Mesenteric fat pad (tissue), 1 donor: ENCODE measurements around the gene SELP. TPM values are rescaled to one million over a fixed set of nuclear protein-coding genes. Genes with fewer than 3 reads are reported as not detected.
"Not testable (repeated sequence)": the region's sequence is repeated elsewhere in the genome, so short reads cannot be mapped to it uniquely, and the experiment has no call there.

Experiments used
- DNase-seq: peaks from one replicate; pipeline ENCODE4 v3.0.0-alpha.2; 2020; ENCODE audit warnings: low spot score
- long read RNA-seq: library from polyadenylated mRNA; unstranded; transcript quantifications from one replicate; pipeline ENCODE4 v2.0.0, GENCODE V29; 2020
- total RNA-seq: library from RNA; stranded (reverse); fragmentation: NEBNext Ultra II Directional; extraction: Animal tissue kit (Norgen Biotek cat#: 25700); gene quantifications from one replicate; pipeline ENCODE4 v1.2.1, GENCODE V29; 2021
- donor health status: DM: yes; HTN: yes; CAD: no.

Gene SELP
- 13.4 TPM for total RNA-seq
- long read RNA-seq, transcript SELP-201 (17 exons, 3,142 nt): major isoform, 9 of 35 reads
- long read RNA-seq, partial matches to known transcripts: 10 of 35 reads
- long read RNA-seq, other reads (novel, unspliced or antisense): 16 of 35 reads

DNA sequence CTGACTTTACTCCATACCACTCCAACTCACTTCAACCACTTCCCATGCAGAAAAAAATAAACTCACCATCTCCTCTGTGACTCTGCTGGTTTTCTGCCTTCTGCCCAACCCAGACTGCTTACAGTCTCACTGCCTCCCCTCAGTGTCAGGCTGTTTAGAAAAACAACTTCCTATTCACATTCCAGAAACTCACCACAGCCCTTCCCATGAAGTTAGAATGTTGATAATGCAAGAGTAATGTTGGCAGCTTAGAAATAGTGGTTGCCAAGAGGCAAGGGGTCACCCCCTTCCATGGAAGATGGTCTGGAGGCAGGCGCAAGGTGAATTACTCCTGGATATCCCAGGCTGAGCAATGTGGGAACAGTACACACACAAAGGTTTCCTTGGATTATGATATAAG is at the start of gene SELP:
Gene SELP (minus strand): TSS at position 119 of the 400 bp plus-strand sequence. CDS start 50 bp downstream, at position 69.
- no peak for DNase-seq

DNA sequence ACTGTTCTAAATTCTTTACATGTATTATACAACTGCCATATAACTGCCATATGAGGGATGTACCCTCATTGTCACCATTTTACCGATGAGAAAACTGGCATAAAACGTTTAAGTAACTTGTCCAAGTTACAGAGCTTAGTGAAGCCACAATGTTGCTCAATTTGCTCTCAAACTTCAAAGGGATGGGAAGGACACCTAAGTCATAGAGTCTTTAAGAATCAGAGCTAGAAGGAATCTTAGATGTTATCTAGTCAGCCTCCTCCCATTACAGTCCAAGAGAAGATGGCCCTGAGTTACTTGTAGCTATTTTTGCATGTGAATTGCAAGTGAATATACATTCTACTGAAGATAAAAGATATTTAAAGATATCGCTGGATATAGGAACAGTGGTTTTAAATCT is 49.8 kb upstream of the SELP start:
- no peak for DNase-seq

DNA sequence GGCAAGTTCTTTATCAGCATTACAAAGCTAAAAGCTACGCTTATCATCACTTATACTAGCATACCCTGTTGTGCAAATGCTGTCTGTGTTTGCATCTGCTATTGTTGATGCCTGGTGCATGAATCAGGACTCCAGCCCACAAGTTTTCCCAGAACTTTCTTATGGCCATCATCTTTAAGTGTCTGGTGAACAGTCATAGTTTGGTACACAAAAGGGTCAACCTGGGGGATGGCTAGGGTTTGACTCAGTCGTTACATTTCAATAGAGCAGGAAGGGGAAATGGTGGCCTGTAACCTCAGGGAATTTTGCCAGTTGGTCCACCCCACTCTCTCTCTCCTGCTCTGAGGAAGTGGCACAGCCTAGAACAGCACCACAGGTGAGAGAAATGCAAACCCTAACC is 46.1 kb upstream of the SELP start:
- no peak for DNase-seq

DNA sequence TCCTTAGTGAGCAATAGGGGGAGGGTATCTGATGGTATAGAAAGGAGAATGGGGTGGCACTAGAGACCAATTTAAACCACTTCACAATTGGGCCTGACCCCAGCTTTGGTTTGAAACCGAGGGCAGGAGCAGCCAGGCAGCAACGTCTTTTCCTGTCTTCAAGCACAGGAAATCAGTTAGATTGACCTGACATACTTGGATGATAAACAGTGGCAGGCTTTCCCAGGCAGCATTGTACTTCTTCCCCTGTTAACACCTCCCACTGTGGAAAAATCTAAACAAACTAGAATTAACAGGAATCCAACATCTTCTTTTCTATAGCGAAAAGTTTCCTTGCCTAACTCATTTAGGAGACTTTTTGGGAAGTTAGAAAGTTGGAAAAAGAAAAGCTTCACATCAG is 40.9 kb upstream of the SELP start:
- DNase-seq: no peak

DNA sequence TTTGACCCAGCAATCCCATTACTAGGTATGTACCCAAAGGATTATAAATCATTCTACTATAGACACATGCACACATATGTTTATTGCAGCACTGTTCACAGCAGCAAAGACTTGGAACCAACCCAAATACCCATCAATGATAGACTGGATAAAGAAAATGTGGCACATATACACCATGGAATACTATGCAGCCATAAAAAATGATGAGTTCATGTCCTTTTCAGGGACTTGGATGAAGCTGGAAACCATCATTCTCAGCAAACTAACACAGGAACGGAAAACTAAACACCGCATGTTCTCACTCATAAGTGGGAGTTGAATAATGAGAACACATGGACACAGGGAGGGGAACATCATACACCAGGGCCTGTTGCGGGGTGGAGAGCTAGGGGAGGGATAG is 40.3 kb upstream of the SELP start:
- not testable (repeated sequence) for DNase-seq

DNA sequence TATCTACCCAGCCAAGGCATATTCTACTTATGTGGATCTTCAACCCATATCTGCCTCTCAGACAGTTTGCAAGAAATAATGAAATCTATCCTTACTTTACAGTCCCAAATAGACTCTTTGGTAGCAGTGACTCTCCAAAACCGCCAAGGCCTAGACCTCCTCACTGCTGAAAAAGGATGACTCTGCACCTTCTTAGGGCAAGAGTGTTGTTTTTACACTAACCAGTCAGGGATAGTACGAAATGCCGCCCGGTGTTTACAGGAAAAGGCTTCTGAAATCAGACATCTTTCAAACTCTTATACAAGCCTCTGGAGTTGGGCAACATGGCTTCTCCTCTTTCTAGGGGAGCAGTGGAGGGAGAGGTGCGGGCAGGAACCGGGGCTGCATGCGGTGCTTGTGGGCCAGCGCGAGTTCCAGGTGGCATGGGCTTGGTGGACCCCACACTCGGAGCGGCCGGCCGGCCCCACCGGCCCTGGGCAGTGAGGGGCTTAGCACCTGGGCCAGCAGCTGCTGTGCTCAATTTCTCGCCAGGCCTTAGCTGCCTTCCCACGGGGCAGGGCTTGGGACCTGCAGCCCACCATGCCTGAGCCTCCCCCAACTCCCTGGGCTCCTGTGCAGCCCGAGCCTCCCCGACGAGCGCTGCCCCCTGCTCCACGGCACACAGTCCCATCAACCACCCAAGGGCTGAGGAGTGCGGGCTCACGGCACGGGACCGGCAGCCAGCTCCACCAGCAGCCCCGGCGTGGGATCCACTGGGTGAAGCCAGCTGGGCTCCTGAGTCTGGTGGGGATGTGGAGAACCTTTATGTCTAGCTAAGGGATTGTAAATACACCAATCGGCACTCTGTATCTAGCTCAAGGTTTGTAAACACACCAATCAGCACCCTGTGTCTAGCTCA is 38.0 kb upstream of the SELP start:
- DNase-seq: not testable (repeated sequence)

DNA sequence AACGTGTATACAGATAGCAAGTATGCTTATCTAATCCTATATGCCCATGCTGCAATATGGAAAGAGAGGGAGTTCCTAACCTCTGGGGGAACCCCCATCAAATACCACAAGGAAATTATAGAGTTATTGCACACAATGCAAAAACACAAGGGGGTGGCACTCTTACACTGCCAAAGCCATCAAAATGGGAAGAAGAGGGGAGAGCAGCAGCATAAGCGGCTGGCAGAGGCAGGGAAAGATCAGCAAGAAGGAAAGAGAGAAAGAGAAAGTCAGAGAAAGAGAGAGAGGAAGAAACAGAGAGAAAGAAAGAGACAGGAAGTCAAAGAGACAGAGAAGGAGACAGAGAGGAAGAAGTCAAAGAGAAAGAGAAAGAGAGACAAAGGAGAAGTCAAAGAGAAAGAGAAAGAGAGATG is 37.3 kb upstream of the SELP start:
- not testable (repeated sequence) for DNase-seq

DNA sequence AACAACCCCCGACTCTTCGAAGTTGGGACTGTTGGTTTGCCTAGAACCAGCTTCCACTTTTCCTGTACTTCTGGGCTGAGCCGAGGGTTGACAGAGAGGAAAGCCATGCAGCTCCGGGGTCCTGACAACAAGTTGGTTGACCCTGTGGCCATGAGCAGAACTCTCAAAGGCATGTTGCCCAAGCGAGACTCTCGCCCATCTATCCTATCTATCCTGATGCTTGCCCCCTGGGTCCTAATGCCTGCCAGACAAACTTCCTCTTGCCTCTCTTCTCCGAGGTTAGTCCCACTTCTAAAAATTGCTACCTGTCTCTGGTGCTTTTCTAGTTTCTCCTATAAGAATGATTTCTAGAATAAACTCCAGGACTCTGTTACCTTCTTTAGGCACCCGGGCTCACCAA is 32.8 kb upstream of the SELP start:
- not testable (repeated sequence) for DNase-seq

DNA sequence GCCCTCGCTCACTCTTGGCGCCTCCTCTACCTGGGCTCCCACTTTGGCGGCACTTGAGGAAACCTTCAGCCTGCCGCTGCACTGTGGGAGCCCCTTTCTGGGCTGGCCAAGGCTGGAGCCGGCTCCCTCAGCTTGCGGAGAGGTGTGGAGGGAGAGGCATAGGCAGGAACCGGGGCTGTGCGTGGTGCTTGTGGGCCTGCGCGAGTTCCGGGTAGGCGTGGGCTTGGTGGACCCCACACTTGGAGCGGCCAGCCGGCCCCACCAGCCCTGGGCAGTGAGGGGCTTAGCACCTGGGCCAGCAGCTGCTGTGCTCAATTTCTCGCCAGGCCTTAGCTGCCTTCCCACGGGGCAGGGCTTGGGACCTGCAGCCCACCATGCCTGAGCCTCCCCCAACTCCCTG is 31.1 kb upstream of the SELP start:
- DNase-seq: not testable (repeated sequence)

DNA sequence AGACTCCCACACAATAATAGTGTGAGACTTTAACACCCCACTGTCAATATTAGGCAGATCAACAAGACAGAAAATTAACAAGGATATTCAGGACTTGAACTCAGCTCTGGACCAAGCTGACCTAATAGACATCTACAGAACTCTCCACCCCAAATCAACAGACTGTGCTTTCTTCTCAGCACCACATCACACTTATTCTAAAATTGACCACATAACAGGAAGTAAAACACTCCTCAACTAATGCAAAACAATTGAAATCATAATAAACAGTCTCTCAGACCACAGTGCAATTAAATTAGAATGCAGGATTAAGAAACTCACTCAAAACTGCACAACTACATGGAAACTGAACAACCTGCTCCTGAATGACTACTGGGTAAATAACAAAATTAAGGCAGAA is 28.9 kb upstream of the SELP start:
- DNase-seq: not testable (repeated sequence)

DNA sequence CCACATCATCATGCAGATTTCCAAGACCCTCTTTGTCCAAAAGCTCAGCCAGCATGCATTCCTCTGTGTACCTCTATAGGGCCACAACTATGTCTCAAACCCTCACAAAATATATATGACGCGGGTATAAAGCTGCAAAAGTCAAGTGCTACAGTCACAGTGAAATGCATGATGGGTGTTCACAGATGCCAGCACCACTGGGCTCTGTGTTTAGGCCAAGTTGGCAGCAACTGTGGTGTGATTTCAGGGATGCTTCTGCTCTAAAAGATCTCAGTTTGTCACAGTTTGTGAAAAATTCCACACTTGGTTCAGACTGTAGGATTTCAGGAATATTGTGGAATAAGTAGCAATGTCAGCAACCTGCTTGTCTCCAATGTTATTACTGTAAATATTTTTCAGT is 23.9 kb upstream of the SELP start:
- no peak for DNase-seq

DNA sequence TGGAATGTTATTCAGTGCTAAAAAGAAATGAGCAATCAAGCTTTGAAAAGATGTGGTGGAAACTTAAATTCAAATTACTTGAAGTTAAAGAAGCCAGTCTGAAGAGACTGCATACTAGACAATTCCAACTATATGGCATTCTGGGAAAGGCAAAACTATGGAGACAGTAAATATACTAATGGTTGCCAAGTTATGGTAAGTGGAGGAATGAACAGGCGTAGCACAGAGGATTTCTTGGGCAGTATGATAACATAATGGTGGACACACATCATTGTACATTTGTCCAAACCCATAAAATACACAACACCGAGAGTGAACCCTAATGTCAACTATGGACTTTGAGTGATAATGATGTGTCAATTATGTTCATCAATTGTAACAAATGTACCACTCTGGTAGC is 21.1 kb upstream of the SELP start:
- DNase-seq: no peak

DNA sequence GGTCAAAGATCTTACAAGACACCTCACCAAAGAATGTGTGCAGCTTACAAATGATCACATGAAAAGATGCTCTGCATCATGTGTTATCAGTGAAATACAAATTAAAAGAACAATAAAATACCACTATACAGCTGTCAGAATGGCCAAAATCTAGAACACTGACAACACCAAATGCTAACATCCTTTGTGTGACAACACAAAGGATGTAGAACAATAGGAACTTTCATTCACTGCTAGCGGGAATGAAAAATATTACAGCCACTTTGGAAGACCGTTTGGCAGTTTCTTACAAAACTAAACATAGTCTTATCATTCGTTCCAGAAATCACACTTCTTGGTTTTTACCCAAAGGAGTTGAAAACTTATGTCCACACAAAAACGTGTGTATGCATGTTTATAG is 20.6 kb upstream of the SELP start:
- DNase-seq: no peak

DNA sequence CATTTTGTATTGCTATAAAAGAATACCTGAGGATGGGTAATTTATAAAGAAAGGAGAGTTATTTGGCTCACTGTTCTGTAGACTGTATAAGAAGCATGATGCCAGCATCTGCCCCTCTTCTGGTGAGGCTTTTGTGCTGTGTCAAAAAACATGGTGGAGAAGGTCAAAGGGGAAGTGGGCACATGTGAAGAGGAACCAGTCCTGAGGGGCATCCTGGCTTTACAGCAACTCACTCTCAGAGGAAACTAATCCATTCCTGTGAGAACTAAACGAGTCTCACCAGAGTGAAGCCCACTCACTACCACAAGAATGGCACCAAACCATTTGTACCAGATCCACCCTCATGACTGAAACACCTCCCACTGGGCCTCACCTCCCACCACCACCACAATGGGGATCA is 18.8 kb upstream of the SELP start:
- DNase-seq: no peak

DNA sequence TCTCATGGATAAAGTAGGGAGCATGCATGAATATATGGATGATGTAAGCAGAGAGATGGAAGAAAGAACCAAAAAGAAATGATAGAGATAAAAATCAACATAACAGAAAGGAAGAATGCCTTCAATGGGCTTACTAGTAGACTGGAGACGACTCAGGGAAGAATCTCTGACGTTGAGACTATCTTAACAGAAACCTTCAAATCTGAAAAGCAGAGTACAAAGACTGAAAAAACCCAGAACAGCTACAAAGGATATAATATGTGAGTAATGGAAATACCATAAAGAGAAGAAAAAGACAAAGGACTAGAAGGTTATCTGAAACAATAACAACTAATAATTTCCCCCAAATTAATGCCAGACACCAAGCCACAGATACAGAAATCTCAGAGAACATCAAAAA is 18.3 kb upstream of the SELP start:
- no peak for DNase-seq

DNA sequence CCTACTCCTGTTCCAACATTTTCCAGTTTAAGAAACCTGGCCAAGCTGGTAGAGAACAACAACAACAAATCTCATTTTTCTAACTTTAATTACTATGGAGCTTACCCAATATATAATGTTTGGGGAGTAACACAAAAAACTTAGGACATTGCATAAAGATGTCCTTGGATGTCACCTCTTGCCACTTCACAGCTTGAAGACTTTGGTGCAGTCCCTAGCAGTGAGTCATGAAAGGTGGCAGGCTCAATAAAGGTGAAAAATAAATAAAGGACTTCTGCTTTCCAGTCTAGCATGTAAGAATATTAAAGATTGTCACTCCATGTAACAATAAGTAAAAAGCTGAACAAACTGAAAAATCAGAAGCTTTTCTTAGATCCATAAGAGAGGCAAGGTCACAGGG is 17.6 kb upstream of the SELP start:
- no peak for DNase-seq

DNA sequence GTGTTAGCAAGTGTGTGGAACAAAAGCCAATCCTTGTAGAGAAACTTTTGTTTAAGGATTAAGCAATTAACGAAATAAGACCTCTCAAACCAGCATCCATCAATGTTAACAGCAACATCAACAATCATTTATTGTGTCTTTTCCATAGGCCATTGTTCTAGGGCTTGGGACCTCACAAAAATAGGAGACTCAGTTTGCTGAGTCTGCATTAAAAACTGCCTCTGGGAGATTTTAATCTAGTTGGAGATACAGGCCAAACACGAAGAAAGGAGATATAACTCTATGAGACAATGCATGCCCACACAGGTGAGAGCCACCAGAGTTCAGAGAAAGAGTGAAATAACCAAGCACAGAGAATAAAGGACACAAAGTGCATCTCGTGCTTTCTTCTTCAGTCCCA is 14.4 kb upstream of the SELP start:
- no peak for DNase-seq

DNA sequence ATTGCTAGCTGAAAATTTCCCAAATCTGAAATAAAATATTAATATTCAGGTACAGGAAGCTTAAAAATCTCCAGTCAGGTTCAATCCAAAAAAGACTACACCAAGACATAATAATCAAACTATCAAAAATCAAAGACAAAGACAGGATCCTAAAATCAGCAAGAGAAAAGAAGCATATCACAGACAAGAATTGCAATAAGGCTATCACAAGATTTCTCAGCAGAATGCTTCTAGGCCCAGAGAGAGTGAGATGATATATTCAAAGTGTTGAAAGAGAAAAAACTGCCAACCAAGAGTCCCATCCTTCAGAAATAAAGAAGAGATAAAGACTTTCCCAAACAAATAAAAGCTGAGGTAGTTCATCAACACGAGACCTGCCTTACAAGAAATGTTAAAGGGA is 5.0 kb upstream of the SELP start:
- no peak for DNase-seq

DNA sequence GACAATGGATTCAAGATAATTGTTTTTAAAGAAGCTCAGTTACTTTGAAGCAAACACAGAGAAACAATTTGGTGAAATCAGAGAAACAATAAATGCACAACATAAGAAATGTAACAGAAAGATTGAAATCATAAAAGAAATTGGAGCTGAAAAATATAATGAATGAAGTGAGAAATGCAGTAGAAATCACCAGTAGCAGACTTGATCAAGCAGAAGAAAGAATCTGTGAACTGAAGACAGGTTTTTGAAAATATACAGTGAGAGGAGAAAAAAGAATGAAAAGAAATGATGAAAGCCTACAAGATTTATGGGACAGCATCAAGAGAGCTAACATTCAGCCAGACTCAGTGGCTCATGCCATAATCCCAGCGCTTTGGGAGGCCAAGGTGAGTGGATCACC is 4.2 kb upstream of the SELP start:
- DNase-seq: no peak

DNA sequence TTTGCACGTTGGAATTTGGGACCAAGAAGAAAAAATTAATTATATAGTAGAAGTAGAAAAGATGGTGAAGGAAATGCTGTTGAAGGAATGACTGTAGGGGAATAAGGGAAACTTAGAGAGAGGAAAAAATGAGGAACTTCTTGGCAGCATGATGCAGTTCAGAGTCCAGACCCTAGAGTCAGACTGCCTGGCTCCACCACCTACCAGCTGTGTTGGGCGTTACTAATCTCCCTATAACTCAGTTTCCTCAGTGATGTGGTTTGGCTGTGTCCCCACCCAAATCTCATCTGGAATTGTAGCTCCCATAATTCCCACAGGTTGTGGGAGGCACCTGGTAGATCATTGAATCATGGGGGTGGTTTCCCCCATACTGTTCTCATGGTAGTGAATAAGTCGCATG is 1.3 kb upstream of the SELP start:
- DNase-seq: no peak

DNA sequence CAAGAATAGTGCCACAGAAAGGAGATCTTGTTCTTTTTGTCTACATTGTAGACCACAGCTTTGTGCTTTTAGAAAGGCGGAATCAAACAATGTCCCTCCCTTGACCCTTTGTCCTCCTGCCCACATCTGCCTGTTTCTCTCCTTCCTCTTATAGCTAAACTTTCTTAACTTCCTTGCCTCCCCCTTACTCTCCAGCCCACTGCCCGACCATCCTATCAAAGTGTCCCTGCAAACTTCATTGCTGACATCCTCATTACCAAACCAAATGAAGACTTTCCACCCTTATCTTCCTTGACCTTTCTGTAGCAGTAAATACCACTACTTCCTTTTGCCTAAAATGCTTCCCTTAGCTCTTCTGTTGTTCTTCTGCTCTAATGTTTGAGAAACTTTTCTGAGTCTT is 5.0 kb downstream of the SELP start:
- no peak for DNase-seq

DNA sequence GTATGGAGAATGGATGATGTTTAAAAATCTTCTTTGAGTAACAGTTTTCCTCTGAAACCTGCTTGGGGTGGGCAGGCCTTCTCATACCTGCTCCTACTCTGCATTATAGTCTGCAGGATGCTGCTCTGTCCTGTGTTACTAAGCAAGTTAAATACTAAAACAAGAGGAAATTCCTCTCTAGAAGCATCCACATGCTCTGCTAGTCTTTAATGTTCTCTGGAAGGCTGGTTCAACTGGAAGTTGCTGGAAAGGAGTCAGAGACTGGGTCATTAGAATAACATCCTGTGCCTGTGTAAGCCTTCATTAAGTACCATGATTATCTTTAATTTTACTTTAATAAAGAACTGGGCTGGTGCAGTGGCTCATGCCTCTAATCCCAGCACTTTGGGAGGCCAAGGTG is 5.8 kb downstream of the SELP start:
- no peak for DNase-seq
